Measurements from ENCODE around the gene MCIDAS.

- no peak for TF ChIP-seq CTCF (conservative IDR thresholded peaks at IDR 0.05; ENCODE audit: low read depth, low read length)
- TF ChIP-seq MXI1 (IDR thresholded peaks at IDR 0.05; ENCODE audit: borderline replicate concordance, low read depth, low read length), result no peak
Measured at GRCh38 chr5:55175781-55176175, 51.3 kb downstream of the MCIDAS start.

Measured in IMR-90 (cell line).